Measurements from ENCODE around the gene CACNG7.

DNA sequence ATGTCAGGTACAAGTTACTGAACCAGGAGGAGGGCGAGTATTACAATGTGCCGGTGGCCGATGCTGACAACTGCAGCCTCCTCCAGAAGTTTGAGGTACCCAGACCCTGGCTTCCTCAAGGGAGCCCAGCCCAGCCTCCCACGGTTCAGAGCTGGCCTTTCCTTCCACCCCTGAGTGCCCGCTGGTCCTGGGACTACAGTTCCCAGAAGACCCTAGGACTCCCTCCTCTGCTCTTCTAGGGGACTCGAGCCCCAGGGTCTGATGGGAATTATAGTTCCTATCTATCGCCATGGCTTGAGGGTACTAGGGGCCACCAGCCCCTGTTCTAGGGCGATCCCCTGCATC is 16.1 kb upstream of the CACNG7 start:
- TF ChIP-seq, protein P1, sequence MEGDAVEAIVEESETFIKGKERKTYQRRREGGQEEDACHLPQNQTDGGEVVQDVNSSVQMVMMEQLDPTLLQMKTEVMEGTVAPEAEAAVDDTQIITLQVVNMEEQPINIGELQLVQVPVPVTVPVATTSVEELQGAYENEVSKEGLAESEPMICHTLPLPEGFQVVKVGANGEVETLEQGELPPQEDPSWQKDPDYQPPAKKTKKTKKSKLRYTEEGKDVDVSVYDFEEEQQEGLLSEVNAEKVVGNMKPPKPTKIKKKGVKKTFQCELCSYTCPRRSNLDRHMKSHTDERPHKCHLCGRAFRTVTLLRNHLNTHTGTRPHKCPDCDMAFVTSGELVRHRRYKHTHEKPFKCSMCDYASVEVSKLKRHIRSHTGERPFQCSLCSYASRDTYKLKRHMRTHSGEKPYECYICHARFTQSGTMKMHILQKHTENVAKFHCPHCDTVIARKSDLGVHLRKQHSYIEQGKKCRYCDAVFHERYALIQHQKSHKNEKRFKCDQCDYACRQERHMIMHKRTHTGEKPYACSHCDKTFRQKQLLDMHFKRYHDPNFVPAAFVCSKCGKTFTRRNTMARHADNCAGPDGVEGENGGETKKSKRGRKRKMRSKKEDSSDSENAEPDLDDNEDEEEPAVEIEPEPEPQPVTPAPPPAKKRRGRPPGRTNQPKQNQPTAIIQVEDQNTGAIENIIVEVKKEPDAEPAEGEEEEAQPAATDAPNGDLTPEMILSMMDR (conservative IDR thresholded peaks at IDR 0.05; ENCODE audit: low read depth, low read length) = no peak
- TF ChIP-seq EZH2 (IDR thresholded peaks at IDR 0.05; ENCODE audit: low read length, unreplicated experiment) = no peak

All from PC-3 (cell line).